Endothelial cell of umbilical vein (primary cell): ENCODE data around the gene NUPR1.

Source experiments
- EZH2 ChIP-seq: IDR thresholded peaks from 2 replicates; pipeline ENCODE4 v1.6.1; 2012; ENCODE audit warnings: borderline replicate concordance, low read depth, mild to moderate bottlenecking, moderate library complexity, low read length, inconsistent platforms; ENCODE audit not compliant: severe bottlenecking
- JUN ChIP-seq: IDR thresholded peaks from 2 replicates; pipeline ENCODE4 v1.6.1; 2011; ENCODE audit warnings: borderline replicate concordance, low read depth; ENCODE audit not compliant: insufficient read length, insufficient read depth
- POLR2A ChIP-seq: IDR thresholded peaks from 2 replicates; pipeline ENCODE4 v1.6.1; 2012; ENCODE audit warnings: low read depth, mild to moderate bottlenecking, control low read depth, low read length
- TF ChIP-seq, protein P1 (sequence below), 2 donors: IDR thresholded peaks; 1 replicate in 1 of 2; 2 replicates in 1 of 2; pipeline ENCODE4 v1.5.1; 2011; ENCODE audit warnings: low read length in 2 of 2, mild to moderate bottlenecking in 2 of 2, moderate library complexity in 2 of 2, control low read depth in 1 of 2, inconsistent platforms in 1 of 2, low read depth in 1 of 2; ENCODE audit not compliant: insufficient read depth in 1 of 2; ENCODE audit errors: extremely low read depth in 1 of 2

DNA sequence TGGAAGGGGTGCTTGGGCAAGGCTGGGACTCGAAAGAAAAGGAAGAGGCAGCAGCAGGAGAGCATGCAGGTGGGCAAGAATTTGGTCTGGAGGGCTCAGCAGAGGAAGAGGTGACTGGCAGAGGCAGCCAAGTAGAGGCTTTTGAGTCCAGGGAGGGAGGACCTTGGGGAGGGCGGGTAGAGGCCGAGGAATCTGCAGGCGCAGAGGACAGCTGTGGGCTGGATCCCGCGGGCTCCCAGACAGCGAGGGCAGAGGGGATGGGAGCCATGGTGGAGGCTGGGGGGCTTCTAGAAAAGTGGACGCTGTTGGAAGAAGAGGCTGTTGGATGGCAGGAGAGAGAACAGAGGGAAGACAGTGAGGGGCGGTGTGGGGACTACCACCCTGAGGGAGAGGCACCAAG lies 41.4 kb downstream of the NUPR1 start:
- TF ChIP-seq, protein P1, sequence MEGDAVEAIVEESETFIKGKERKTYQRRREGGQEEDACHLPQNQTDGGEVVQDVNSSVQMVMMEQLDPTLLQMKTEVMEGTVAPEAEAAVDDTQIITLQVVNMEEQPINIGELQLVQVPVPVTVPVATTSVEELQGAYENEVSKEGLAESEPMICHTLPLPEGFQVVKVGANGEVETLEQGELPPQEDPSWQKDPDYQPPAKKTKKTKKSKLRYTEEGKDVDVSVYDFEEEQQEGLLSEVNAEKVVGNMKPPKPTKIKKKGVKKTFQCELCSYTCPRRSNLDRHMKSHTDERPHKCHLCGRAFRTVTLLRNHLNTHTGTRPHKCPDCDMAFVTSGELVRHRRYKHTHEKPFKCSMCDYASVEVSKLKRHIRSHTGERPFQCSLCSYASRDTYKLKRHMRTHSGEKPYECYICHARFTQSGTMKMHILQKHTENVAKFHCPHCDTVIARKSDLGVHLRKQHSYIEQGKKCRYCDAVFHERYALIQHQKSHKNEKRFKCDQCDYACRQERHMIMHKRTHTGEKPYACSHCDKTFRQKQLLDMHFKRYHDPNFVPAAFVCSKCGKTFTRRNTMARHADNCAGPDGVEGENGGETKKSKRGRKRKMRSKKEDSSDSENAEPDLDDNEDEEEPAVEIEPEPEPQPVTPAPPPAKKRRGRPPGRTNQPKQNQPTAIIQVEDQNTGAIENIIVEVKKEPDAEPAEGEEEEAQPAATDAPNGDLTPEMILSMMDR (IDR thresholded peaks at IDR 0.05; ENCODE audit: extremely low read depth in 1 of 2, insufficient read depth in 1 of 2, low read depth in 1 of 2, low read length in 2 of 2) = no peak
- TF ChIP-seq JUN (no peak), EZH2 (no peak), POLR2A (no peak)
